Measurements from ENCODE around the gene TSSC4.

The TSSC4 gene

DNA sequence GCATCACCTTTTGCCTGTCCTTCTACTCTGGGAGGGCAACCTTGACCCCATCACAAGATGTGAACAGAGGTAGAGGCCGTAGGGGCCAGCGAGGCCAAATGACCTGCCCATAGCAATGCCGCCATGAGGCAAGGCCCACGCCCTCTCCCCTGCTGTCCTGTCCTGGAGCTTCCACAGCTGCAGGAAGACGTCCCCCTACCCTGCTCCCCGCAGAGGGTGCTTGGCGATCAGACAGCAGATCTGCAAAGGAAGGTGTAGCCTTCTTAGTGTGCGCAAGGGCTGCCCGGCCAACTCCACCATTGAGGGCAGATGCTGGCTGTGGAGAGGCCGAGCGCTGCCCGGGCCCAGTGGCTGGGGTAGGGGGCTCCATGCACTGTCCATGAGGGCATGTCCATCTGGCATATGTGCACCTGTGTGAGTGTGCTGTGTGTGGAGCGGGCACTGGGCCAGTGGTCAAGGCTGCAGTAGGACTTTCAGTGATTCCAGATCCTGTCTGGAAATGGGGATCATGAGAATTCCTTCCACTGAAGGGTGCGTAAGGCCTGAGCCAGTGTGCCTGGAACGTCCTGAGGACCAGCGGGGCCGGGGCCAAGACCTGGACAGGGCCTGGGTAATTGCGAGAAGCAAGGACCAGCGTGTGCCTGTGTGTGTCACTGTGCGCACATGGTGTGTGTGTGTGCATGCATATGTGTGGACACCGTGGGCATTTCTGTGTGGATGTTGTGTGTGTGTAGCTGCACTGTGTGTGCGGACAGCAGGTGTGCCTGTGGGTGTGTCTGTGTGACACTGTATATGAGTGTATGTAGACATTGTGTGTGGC, 32.8 kb downstream of the TSSC4 start:
- no peak for DNase-seq (ENCODE audit: low spot score)

DNA sequence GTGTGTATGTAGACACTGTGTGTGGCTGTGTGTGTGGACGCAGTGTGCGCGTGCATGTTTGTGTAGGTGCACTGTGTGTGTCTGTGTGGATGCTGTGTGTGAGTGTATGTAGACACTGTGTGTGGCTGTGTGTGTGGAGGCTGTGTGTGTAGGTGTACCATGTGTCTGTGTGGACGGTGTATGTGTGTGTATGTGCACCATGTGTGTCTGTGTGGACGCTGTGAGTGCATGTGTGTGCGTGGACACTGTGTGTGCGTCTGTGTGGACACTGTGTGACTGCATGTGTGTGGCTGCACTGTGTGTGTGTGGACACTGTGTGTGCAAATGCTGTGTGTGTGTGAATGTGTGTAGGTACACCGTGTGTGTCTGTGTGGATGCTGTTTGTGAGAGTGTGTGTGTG, 33.5 kb downstream of the TSSC4 start:
- no peak for DNase-seq (ENCODE audit: low spot score)

DNA sequence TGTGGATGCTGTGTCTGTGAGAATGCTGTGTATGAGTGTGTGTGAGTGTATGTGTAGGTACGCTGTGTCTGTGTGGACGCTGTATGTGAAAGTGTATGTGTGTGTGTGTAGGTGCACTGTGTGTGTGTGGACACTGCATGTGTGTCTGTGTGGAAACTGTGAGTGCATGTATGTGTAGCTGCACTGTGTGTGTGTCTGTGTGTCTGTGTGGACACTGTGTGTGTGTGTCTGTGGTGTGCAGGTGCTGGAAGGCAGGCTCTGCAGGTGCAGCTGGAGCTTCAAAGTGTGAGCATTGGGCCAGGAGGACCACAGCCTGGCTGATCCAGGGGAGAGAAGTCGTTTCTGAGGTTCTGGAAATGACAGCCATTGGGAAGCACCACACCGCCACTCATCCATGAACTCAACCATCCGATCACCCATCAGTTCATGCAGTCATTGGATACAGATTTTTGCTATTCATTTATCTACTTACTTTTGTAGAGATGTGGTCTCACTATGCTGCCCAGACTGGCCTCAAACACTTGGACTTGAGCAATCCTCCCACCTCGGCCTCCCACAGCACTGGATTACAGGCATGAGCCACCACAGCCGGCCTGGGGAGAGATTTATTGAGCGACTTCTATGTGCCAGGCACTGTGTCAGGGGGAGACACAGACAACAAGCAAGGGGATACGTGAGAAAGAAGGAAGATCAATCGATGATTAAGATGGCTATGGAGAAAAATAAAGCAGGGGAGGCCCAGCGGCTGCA, 34.1 kb downstream of the TSSC4 start:
- no peak for DNase-seq (ENCODE audit: low spot score)

DNA sequence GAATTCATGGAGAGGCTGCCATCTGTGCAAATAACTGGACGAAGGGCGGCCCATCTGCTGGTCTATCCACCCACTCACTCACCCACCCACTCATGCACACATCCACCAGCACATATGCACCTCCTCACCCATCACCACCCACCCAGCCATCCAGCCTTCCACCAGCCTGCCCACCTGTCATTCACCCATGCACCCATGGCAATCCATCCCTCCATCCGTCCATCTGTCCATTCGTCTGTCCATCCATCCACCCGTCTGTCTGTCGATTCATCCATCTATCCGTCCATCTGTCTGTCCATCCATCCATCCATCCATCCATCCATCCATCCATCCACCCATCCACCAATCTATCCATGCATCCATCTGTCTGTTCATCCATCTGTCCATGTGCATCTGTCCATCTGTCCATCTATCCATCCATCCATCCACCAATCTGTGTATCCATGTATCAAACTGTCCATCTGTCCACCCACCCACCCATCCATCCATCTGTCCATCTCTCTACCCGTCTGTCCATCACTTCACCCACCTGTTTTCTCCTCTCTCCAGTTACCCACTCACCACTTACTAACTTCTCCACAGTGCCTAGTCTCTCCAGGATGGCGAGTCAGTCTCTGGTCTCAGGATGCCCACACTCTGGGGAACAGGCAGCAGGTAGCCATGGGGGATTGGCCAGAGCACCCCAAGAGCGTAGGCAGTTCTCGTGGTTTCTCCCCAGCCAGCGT, 34.9 kb downstream of the TSSC4 start:
- no peak for DNase-seq (ENCODE audit: low spot score)

DNA sequence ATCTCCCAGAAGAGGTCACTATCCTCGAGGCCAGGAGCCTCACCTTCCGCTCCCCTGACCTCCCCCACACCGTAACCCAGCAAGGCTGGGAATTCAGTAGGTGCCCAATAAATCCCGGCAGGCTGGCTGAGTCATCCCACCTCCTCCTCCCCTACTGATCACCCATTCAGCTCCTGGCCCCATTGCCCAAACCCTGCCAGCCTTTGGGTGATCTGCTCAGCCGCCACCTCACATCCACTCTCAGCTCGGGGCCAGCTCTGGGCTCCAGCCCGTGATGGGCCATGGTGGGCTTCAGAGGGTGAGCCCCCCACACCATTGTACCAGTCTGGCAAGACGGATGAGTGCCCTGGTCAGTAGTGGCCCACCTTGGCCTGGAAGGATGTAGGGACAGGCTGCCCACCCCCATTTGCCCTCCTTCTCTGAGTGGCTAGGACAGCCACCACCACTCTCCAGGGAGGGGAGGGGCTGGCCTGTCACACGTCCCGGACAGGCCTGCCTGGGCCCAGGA, 35.5 kb downstream of the TSSC4 start:
- no peak for DNase-seq (ENCODE audit: low spot score)

DNA sequence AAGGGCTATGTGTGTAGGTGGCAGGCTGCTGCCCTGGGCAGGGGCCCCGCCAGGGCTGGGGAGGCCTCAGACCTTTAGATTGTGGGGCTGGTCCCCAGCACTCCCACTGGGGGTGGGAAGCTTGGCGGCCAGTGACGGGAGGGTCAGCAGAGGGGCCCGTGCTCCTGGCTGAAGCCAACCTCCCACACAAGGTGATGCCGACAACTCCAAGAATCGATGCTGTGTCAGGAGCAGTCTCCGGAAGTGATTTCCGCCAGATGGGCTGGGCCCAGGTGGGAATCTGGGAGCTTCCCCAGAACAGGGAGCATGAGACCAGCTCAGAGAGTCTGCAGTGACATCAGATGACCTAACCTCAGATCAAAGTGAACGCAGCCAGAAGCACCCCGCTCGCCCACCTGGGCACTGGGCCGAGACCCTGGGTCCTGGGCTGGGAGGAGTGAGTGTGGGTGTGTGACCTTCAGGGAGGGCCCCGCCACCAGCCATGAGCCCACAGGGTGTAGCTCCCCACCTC, 36.0 kb downstream of the TSSC4 start:
- DNase-seq (ENCODE audit: low spot score): no peak

DNA sequence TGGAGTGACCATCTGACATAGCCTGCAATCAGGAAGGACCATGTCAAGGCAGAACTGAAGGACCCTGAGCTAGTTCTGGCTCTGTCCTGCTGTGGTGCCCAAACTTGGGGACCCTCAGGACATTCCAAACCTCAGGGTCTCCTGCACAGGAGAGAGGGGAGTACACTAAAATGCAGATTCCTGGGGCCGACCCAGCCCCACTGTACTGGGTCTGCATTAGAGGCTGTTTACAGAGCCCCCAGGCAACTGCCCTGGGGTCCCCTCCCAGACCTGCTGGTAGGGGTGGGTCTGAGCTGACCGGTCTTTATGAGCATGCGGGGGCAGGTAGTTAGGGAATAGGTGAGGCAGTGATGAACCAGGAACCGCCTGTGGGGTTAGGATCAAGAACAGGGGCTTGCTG, 37.0 kb downstream of the TSSC4 start:
- no peak for DNase-seq (ENCODE audit: low spot score)

DNA sequence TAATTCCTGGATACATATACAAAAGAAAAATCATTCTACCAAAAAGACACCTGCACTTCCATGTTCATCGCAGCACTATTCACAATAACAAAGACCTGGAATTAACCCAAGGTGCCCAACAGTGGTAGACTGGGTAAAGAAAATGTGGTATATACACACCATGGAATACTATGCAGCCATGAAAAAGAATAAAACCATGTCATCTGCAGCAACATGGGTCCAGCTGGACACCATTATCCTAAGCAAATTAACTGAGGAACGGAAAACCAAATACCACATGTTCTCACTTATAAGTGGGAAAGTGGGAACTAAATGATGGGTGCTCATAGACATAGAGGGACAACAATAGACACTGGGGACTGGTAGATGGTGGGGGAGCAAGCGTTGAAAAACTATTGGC, 39.3 kb downstream of the TSSC4 start:
- no peak for DNase-seq (ENCODE audit: low spot score)

DNA sequence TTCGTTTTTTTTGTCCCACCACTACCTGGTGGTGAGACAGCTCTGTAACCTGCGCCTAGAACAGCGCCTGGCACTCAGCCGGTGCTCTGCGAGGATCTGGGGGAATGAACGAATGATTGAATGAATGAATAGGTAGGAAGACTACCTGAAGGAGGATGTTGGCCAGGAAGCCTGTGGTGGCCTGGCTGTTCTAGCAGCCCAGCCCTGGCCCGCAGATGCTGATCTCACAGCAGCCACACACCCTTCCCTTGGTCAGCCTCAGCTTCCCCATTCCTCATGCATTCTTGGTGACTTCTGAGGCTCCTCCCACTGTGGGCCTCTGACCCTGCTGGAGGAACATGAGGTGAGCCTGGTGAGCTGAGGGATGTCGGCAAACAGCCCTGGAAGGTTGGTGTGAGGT, 40.1 kb downstream of the TSSC4 start:
- no peak for DNase-seq (ENCODE audit: low spot score)

DNA sequence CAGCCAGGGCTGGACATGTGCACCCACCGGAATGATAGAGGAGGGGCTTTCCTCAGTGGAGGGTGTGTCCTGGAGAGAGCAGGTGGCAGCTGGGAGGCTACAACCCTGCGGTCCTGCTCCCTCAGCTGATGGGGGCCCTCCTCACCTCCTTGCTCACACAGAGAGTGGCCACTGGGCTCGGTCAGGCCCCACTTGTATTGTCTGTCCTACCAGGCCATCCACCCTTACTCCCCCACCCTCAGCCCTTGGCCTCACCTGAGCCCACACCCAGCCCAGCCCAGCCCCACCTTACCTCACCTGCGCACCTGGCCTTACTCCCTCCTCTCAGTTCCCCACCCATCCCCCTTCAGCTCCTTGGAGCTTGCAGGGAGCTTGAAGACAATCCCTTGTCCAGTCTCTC, 40.6 kb downstream of the TSSC4 start:
- DNase-seq (ENCODE audit: low spot score): no peak

DNA sequence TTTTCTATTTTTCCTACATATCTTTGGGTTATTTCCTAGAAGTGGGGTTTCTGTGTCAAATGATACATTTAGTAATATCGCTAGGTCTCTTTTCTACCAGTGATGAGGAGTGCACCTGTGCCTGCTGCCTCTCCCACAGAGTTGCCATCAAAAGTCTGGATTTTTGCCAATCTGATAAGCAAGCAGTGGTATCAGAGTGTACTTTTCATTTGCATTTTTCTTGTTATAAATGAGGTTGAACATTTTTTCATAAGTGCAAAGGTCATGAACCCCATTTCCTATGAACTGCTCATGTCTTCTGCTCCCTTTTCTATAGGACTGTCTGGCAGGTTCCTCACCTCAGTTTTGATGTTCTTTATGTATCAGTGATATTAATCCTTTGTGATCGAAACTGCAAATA, 42.0 kb downstream of the TSSC4 start:
- no peak for DNase-seq (ENCODE audit: low spot score)

DNA sequence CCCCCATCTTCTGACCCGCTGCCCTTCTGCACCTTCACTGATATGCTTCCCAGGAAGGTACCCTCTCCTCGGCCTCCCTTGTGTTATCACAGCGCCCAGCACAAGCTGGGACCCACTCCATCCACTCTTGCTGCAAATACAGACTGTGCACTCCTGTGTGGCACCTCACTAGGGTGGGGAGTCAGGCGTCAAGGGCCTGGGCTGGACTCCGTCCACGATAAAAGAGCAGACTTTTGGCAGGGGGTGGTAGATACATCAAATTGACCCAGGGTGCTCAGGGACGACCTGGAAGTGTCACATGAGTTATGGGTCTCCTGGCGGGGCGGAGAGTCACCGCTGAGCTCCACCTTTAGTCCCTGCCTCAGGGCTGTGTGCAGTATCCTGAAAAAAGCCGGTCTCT, 42.9 kb downstream of the TSSC4 start:
- no peak for DNase-seq (ENCODE audit: low spot score)

DNA sequence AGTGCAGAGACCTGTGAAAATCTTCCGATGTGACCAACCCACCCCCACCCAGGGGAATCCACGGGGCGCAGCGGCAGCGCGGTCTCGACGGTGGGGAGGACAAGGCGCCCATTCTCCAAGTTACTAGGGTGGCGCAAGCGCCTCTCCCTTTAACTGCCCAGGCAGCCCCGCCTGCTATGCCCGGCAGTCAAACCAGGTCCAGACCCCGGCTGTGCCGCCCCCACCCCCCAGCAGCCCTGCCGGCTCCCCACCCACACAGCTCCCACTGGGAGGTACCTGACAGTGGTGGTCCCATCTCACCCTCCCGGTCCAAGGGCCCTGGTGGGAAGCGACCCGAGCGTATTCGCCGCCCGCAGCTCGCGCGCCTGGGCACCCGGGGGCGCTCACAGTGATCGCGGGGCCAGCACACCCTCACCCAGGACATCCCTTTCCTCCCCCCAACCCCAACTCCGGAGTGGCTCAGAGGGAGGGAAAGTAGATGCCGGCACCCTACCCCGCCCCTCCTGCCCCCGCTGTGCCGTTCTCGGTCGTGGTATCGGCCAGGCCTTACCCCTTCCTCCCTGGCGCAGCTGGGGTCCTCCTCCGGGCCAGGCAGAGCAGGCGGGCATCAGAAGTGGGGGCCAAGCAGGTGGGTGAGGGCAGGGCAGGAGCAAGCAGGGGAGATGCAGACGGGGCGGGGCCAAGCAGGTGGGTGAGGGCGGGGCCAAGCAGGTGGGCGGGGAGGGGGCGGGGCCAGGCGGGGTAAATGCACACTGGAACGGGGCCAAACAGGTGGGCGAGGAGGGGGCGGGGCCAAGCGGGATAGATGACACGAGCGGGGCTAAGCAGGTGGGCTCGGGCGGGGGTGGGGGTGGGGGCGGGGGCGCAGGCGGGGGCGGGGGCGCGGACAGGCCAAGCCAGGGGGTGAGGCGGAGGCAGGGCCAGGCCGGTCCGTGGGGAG, 43.6 kb downstream of the TSSC4 start, which contains the start of gene TRPM5:
Gene TRPM5 (minus strand): TSS at position 634 of the 940 bp plus-strand sequence. CDS start 21,478 bp downstream, outside the sequence.
- DNase-seq (ENCODE audit: low spot score): no peak

DNA sequence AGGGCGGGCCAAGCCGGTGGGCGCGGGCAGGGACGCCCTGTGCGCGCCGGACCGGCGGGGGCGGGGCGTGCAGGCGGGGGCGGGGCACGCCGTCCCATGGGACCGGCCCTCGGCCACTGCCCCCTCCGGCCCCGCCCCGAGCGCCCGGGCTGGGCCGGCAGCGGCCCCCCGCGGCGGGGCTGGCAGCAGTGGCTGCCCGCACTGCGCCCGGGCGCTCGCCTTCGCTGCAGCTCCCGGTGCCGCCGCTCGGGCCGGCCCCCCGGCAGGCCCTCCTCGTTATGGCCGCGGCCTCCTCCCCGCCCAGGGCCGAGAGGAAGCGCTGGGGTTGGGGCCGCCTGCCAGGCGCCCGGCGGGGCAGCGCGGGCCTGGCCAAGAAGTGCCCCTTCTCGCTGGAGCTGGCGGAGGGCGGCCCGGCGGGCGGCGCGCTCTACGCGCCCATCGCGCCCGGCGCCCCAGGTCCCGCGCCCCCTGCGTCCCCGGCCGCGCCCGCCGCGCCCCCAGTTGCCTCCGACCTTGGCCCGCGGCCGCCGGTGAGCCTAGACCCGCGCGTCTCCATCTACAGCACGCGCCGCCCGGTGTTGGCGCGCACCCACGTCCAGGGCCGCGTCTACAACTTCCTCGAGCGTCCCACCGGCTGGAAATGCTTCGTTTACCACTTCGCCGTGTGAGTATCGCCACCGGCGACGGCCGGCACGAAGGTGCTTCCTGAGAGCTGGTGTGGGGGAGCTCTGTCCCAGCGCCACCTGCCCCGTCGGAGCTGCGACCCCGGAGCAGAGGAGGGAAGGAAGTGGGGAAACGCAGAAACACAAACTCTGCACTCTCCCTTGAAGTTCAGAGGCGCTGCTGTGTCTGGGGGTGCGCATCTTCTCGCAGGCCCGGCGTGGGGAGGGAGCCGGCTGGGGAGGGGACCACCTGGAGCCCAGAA, 44.5 kb downstream of the TSSC4 start, which contains the start of gene KCNQ1:
Gene KCNQ1 (plus strand): TSS at position 188 of the 925 bp plus-strand sequence. CDS start 91 bp downstream, at position 279.
- no peak for DNase-seq (ENCODE audit: low spot score)

DNA sequence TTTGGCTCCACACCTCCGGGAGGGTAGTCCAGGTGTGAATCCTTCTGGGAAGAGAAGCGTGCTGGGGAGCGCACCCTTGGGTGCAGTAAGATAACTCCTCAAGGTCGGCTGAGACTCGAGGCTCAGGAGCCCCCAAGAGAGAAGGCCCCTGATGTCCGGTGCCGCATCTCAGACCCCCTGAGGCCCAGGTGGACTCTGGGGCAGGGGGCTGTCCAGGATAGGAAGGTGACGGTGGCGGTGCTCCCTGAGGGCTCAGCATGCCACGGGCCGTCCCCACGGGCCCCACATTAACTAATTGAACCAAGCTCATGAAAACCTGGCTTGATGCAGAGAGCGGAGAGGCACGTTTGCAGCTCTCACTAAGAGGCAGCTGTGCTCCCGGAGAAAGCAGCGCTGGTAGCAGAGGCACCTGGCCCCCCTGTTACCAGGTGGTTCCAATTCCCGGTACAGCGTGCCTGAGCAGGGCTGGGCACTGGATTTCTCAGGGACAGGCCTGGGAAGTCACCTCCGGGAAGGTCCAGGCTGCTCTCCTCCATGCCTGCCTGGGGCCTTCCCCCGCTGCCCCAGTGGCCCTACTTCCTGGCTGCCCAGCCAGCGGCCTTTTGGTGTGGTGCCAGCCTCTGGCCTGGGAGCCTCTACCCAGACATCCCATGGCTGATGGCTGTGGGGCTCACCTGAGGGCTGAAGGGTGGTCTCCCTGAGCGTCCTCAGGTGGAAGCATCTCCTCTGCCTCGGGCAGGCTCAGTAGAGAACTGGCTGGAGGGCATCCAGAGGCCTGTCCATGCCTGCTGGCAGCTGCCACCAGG, 45.4 kb downstream of the TSSC4 start:
- DNase-seq (ENCODE audit: low spot score): no peak

DNA sequence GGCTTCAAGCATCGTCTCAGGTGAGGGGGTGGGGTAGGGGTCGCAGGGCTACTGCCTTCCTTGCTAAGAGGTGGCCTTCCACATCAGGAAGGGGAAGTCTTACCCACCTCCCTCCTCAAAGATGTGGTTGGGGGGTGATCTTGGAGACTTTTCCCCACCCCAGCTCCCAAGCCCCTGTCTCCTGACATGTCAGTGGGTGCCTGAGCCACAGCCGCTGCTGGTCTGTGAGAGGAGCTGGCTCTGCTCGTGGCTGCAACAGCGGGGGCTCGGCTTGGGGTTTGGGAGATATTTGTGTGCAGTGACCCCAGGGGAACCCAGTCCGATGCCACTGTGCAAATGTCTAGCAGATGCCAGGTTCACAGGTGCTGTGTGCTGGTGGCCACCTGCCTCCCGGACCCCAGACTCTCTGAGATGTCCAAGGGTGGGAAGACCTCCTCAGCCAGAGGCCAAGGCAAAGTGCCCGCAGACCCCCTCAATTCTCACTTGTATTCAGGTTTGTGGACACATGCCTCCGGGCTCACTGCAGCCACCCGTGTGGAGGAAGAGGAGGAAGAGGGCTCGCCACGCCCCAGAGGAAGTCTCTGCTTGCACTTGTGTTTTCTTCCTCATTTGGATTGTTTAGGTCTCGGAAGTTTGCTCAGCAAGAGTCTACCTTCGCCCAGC, 46.2 kb downstream of the TSSC4 start:
- DNase-seq (ENCODE audit: low spot score): no peak

DNA sequence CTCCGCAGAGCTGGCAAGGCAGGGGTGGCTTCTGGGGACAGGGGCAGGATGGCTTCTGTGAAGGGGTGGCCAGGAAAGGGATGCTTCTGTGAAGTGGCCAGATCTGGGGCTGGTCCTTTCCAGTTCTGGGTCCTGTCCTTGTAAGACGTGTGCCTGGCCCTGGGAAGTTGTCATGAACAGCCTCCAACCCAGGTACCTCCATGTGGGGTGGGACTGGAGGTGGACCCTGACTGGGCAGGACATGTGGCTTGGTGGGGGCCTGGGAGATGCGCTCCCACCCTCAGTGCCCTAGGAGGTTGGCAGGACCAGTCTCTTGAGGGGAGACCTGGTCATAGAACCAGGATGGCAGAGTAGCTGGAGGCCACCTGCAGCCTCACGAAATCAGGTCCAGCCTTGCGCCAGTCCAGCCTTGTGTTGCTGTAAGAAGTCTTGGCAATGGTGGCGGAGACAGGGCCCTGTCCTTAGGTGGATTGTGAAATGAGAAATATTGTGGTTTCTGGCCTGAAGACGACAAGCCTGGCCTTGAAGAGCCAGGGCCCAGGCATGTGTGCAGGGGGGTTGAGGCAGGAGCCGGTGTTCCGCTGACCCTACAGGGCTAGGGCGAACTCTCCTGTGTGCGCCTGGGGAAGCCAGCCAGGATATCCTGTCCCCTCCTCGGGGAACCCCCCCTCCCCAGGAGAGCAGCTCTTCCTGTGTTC, 46.9 kb downstream of the TSSC4 start:
- DNase-seq (ENCODE audit: low spot score): no peak
